H1 (cell line): Measurements from ENCODE around the gene IFT43. TPM values are rescaled to one million over a fixed set of nuclear protein-coding genes. Genes with fewer than 3 reads are reported as not detected.

ENCODE experiments used
- CTCF ChIA-PET: fragments of 300-600 bp; sonication (Branson Sonifier 250); formaldehyde crosslinking; loops from one replicate; lab custom pipeline; 2021; ENCODE audit not compliant: partially characterized antibody; lab: Charles Lee
- POLR2A ChIA-PET: fragments of 300-600 bp; sonication (Branson Sonifier 250); formaldehyde crosslinking; loops from one replicate; lab custom pipeline; 2021; ENCODE audit warnings: inconsistent platforms; ENCODE audit not compliant: partially characterized antibody; lab: Charles Lee
- DNase-seq, 2 experiments: peaks; one replicate each; pipeline versions ENCODE4 v3.0.0 to v3.0.0-alpha.2; 2010 to 2022; ENCODE audit warnings: low spot score in 2 of 2, low read depth in 1 of 2, mixed read lengths in 1 of 2
- FAIRE-seq: peaks from 2 replicates; lab custom pipeline; 2011; peaks lifted over from hg19 to GRCh38; lab: Jason Lieb, UNC
- H2AFZ ChIP-seq: 2 replicates; pipeline ENCODE4 v1.8.1; 2012; ENCODE audit warnings: low read length, inconsistent platforms
- H2AK5ac ChIP-seq: 2 replicates; pipeline ENCODE4 v1.6.1; 2013; ENCODE audit warnings: low read depth, low read length
- H2BK120ac ChIP-seq: replicated peaks from 2 replicates; pipeline ENCODE3; 2013; ENCODE audit warnings: low read depth, low read length, inconsistent platforms
- H2BK12ac ChIP-seq: 2 replicates; pipeline ENCODE4 v1.6.1; 2013; ENCODE audit warnings: low read depth, low read length
- H2BK15ac ChIP-seq: 2 replicates; pipeline ENCODE4 v1.6.1; 2013; ENCODE audit warnings: low read length
- H2BK20ac ChIP-seq: 2 replicates; pipeline ENCODE4 v1.6.1; 2013; ENCODE audit warnings: low read length
- H2BK5ac ChIP-seq: 2 replicates; pipeline ENCODE4 v1.6.1; 2013; ENCODE audit warnings: low read depth, low read length
- H3K14ac ChIP-seq: 2 replicates; pipeline ENCODE4 v1.6.1; 2013; ENCODE audit warnings: inconsistent platforms; ENCODE audit not compliant: insufficient read length
- H3K18ac ChIP-seq: 2 replicates; pipeline ENCODE4 v1.6.1; 2013; ENCODE audit warnings: low read length; ENCODE audit errors: extremely low read depth
- H3K23ac ChIP-seq: 2 replicates; pipeline ENCODE4 v1.6.1; 2013; ENCODE audit warnings: inconsistent platforms; ENCODE audit not compliant: insufficient read length
- H3K23me2 ChIP-seq: 2 replicates; pipeline ENCODE4 v1.6.1; 2013; ENCODE audit warnings: low read depth, low read length
- H3K27ac ChIP-seq: 2 replicates; pipeline ENCODE4 v1.6.1; 2011; ENCODE audit warnings: low read depth, low read length, inconsistent platforms
- H3K27me3 ChIP-seq, 4 experiments: replicated peaks in 1 of 4; 1 replicate in 1 of 4; 2 replicates in 3 of 4; pipeline versions ENCODE4 v1.6.1 to v1.8.1; 2011 to 2013; ENCODE audit warnings: low read length in 3 of 4, mild to moderate bottlenecking in 3 of 4, inconsistent platforms in 2 of 4, mixed read lengths in 2 of 4, moderate library complexity in 1 of 4; ENCODE audit not compliant: control insufficient read depth in 3 of 4, insufficient read depth in 3 of 4; ENCODE audit errors: extremely low read depth in 1 of 4
- H3K36me3 ChIP-seq, 4 experiments: 2 replicates each; pipeline versions ENCODE4 v1.6.1 to v1.8.1; 2011 to 2013; ENCODE audit warnings: mild to moderate bottlenecking in 4 of 4, low read length in 3 of 4, moderate library complexity in 2 of 4, control low read depth in 1 of 4, inconsistent platforms in 1 of 4; ENCODE audit not compliant: insufficient read depth in 4 of 4, control insufficient read depth in 2 of 4
- H3K4ac ChIP-seq: replicated peaks from 2 replicates; pipeline ENCODE3; 2013; ENCODE audit warnings: low read length, low read depth, mixed read lengths, inconsistent platforms; ENCODE audit not compliant: insufficient read length
- H3K4me1 ChIP-seq, 4 experiments: replicated peaks in 1 of 4; 1 replicate in 1 of 4; 2 replicates in 3 of 4; pipeline versions ENCODE4 v1.6.1 to v1.8.1; 2011 to 2013; ENCODE audit warnings: low read length in 3 of 4, inconsistent platforms in 2 of 4, mixed read lengths in 1 of 4; ENCODE audit not compliant: insufficient read depth in 4 of 4, control insufficient read depth in 3 of 4
- H3K4me2 ChIP-seq, 2 experiments: 2 replicates each; pipeline versions ENCODE4 v1.6.1 to v1.8.1; 2011 to 2013; ENCODE audit warnings: low read depth in 2 of 2, low read length in 2 of 2, control low read depth in 1 of 2, inconsistent platforms in 1 of 2, mild to moderate bottlenecking in 1 of 2; ENCODE audit not compliant: insufficient read depth in 1 of 2
- H3K4me3 ChIP-seq, 4 experiments: fragments of 200-600, 300-600 bp in 1 of 4; sonication (generic), shearing (Covaris generic), sonication (Bioruptor Twin) in 1 of 4; 2 replicates each; pipeline versions ENCODE4 v1.5.1 to v1.8.1; 2011 to 2016; ENCODE audit warnings: low read length in 4 of 4, low read depth in 3 of 4, control low read depth in 2 of 4, inconsistent platforms in 2 of 4, mild to moderate bottlenecking in 2 of 4, mixed read lengths in 1 of 4, moderate library complexity in 1 of 4; ENCODE audit not compliant: insufficient read depth in 2 of 4; ENCODE audit errors: extremely low read depth in 1 of 4
- H3K56ac ChIP-seq: replicated peaks from 2 replicates; pipeline ENCODE3; 2013; ENCODE audit warnings: low read depth, mild to moderate bottlenecking, mixed read lengths, low read length, inconsistent platforms; ENCODE audit not compliant: insufficient read length
- H3K79me1 ChIP-seq: 2 replicates; pipeline ENCODE4 v1.6.1; 2013; ENCODE audit warnings: low read depth, low read length, control low read depth
- H3K79me2 ChIP-seq, 2 experiments: 2 replicates each; pipeline versions ENCODE4 v1.6.1 to v1.8.1; 2012 to 2013; ENCODE audit warnings: low read length in 2 of 2, mild to moderate bottlenecking in 2 of 2, inconsistent platforms in 1 of 2; ENCODE audit not compliant: insufficient read depth in 2 of 2, control insufficient read depth in 1 of 2
- H3K9ac ChIP-seq, 4 experiments: replicated peaks in 1 of 4; 1 replicate in 1 of 4; 2 replicates in 3 of 4; pipeline versions ENCODE4 v1.6.1 to v1.8.1; 2011 to 2013; ENCODE audit warnings: low read depth in 3 of 4, low read length in 3 of 4, control low read depth in 2 of 4, mild to moderate bottlenecking in 2 of 4, moderate library complexity in 2 of 4, inconsistent platforms in 1 of 4; ENCODE audit errors: extremely low read depth in 1 of 4
- H3K9me3 ChIP-seq, 2 experiments: 2 replicates each; pipeline versions ENCODE4 v1.6.1 to v1.8.1; 2012 to 2013; ENCODE audit warnings: mild to moderate bottlenecking in 2 of 2, moderate library complexity in 2 of 2, control low read depth in 1 of 2, inconsistent platforms in 1 of 2, low read depth in 1 of 2, low read length in 1 of 2, mixed read lengths in 1 of 2; ENCODE audit not compliant: insufficient read depth in 2 of 2
- H4K20me1 ChIP-seq, 2 experiments: replicated peaks in 1 of 2; 2 replicates each; pipeline versions ENCODE3 to v1.8.1; 2011 to 2013; ENCODE audit warnings: inconsistent platforms in 2 of 2, low read length in 2 of 2, mild to moderate bottlenecking in 1 of 2; ENCODE audit not compliant: insufficient read depth in 2 of 2, control insufficient read depth in 1 of 2
- H4K5ac ChIP-seq: 2 replicates; pipeline ENCODE4 v1.6.1; 2013; ENCODE audit warnings: low read length, low read depth, mixed read lengths, inconsistent platforms; ENCODE audit not compliant: insufficient read length
- H4K8ac ChIP-seq: 2 replicates; pipeline ENCODE4 v1.8.0; 2013; ENCODE audit warnings: mild to moderate bottlenecking, moderate library complexity, low read length, inconsistent platforms; ENCODE audit not compliant: insufficient read depth; ENCODE audit errors: extremely low read depth
- H4K91ac ChIP-seq: replicated peaks from 2 replicates; pipeline ENCODE3; 2013; ENCODE audit warnings: low read length, mixed read lengths, inconsistent platforms; ENCODE audit not compliant: insufficient read length
- CHD1 ChIP-seq: IDR thresholded peaks from 2 replicates; pipeline ENCODE4 v1.6.1; 2012; ENCODE audit warnings: low read depth, low read length, improper control_type of control experiment
- E2F6 ChIP-seq: IDR thresholded peaks from 2 replicates; pipeline ENCODE4 v1.6.1; 2012; ENCODE audit warnings: inconsistent platforms
- EP300 ChIP-seq, 2 experiments: IDR thresholded peaks; 1 replicate in 1 of 2; 2 replicates in 1 of 2; pipeline ENCODE4 v1.6.1; 2011 to 2012; ENCODE audit warnings: low read depth in 2 of 2, low read length in 2 of 2, mild to moderate bottlenecking in 2 of 2, borderline replicate concordance in 1 of 2, inconsistent platforms in 1 of 2, moderate library complexity in 1 of 2
- GTF2F1 ChIP-seq: IDR thresholded peaks from 2 replicates; pipeline ENCODE4 v1.6.1; 2012; ENCODE audit warnings: low read depth, low read length, improper control_type of control experiment, borderline replicate concordance
- POLR2A ChIP-seq, 2 experiments: IDR thresholded peaks; 1 replicate in 1 of 2; 2 replicates in 1 of 2; pipeline ENCODE4 v1.6.1; 2011; ENCODE audit warnings: low read depth in 2 of 2, low read length in 2 of 2, mild to moderate bottlenecking in 2 of 2; ENCODE audit errors: control extremely low read depth in 1 of 2
- RBBP5 ChIP-seq: IDR thresholded peaks from 2 replicates; pipeline ENCODE4 v1.7.1; 2012; ENCODE audit warnings: low read depth, mild to moderate bottlenecking, inconsistent platforms, low read length, moderate library complexity, borderline replicate concordance
- WGBS, 2 experiments: shearing (Covaris generic) in 1 of 2; methylation state at CpG; one replicate each; pipeline versions ENCODE4 v1.1.6 to v1.1.7; 2013 to 2015; ENCODE audit warnings: low lambda C conversion rate in 2 of 2, mixed read lengths in 2 of 2, inconsistent platforms in 1 of 2, low coverage in 1 of 2, missing lambda C conversion rate in 1 of 2; ENCODE audit not compliant: insufficient replicate concordance in 2 of 2, insufficient coverage in 1 of 2, insufficient read length in 1 of 2; ENCODE audit errors: extremely low coverage in 1 of 2, missing lambda C conversion rate in 1 of 2; 5-methylcytosine and 5-hydroxymethylcytosine counted together
- polyA plus RNA-seq, 7 experiments: library from polyadenylated mRNA; depleted of rRNA in 3 of 7; stranded (reverse) in 5 of 7; unstranded in 2 of 7; fragments of >200 nt in 5 of 7; fragments of 200-250 nt in 2 of 7; gene quantifications; 1 replicate in 5 of 7; 2 replicates in 1 of 7; 4 replicates in 1 of 7; pipeline versions ENCODE4 v1.2.1 to v1.2.3, GENCODE V29; 2011 to 2013; ENCODE audit warnings: missing spikeins in 2 of 7, mixed read lengths in 2 of 7
- total RNA-seq: library from RNA; stranded (reverse); fragmentation: NEBNext Ultra II Directional; extraction: Animal tissue kit (Norgen Biotek cat#: 25700); gene quantifications from 2 replicates; pipeline ENCODE4 v1.2.1, GENCODE V29; 2021

Gene IFT43
- total and polyA plus RNA-seq, 2 of the 8 experiments (the other 6 are each of a cell fraction or from before 2014, with no cell fraction given), result 17.0 to 20.8 TPM

- H3K23ac ChIP-seq, result no peak overlapping the region
- no peaks in the 10 kb centered on the region; a peak in 2 of 8 replicates for H3K36me3 ChIP-seq
- H3K4me3 ChIP-seq, result no peak overlapping the region
- H3K27ac ChIP-seq, result no peak overlapping the region
- no peaks in the 10 kb centered on the region for H3K79me1 ChIP-seq
- no peak overlapping the region for H2AFZ ChIP-seq
- ChIA-PET CTCF (interaction anchor here (0.6 to 1.5 kb wide), 3 partner anchors 29 to 100 kb away, joined by 3 read pairs; no protein-coding TSS in a partner anchor), POLR2A (interaction anchor here (0.6 kb wide), 1 partner anchor 204 kb away, joined by 4 read pairs; no protein-coding TSS in a partner anchor)
- H2BK20ac ChIP-seq, result no peak overlapping the region
- H3K23me2 ChIP-seq, result no peaks in the 10 kb centered on the region
- no peak overlapping the region for H3K14ac ChIP-seq
- H3K56ac ChIP-seq, result no peak overlapping the region
- H3K4ac ChIP-seq, result no peak overlapping the region
- no peaks in the 10 kb centered on the region for H4K20me1 ChIP-seq
- no peak overlapping the region for H2AK5ac ChIP-seq
- no peak overlapping the region for H2BK120ac ChIP-seq
- no peaks in the 10 kb centered on the region for H3K9me3 ChIP-seq
- TF ChIP-seq POLR2A (IDR thresholded peaks at IDR 0.05; ENCODE audit: control extremely low read depth in 1 of 2, low read depth in 2 of 2, low read length in 2 of 2) (no peak), GTF2F1 (no peak), RBBP5 (no peak), EP300 (IDR thresholded peaks at IDR 0.05; ENCODE audit: borderline replicate concordance in 1 of 2, low read depth in 2 of 2, low read length in 2 of 2) (no peak), E2F6 (peak; percentile 42; the same call in 1 of the 2 replicates), CHD1 (no peak)
- no peak overlapping the region for H4K91ac ChIP-seq
- H2BK15ac ChIP-seq, result no peak overlapping the region
- no peak for FAIRE-seq
- 72% methylated on average over 9 of the region's 9 CpGs; no CpG with 5 or more reads in 1 of the 2 experiments for WGBS, 2 experiments
- no peak overlapping the region for H3K4me2 ChIP-seq
- H3K18ac ChIP-seq, result no peak overlapping the region
- H3K9ac ChIP-seq, result no peak overlapping the region
- H3K4me1 ChIP-seq, result 0 out of 7 replicates have a peak, but pooled peaks cover 0 to 2% (median 0%) of the 10 kb centered on the region in 4 experiments
- peak in 1 of 2 experiments; percentile 47 for DNase-seq
- no peaks in the 10 kb centered on the region for H3K27me3 ChIP-seq
- H3K79me2 ChIP-seq, result no peaks in the 10 kb centered on the region
- H4K8ac ChIP-seq, result no peak overlapping the region
- H4K5ac ChIP-seq, result no peak overlapping the region
- H2BK5ac ChIP-seq, result no peak overlapping the region
- no peak overlapping the region for H2BK12ac ChIP-seq
Measured at GRCh38 chr14:76012354-76012753, 26.8 kb downstream of the IFT43 start.
